BJ (cell line): ENCODE measurements around the gene TMC4. TPM values are rescaled to one million over a fixed set of nuclear protein-coding genes. Genes with fewer than 3 reads are reported as not detected.
A peak's percentile ranks its signal among the peaks of the same experiment; 100 is the strongest.
"Not testable (repeated sequence)": the region's sequence is repeated elsewhere in the genome, so short reads cannot be mapped to it uniquely, and the experiment has no call there.

Source experiments
- CTCF ChIA-PET: fragments of 350-600 bp; formaldehyde crosslinking; extraction: SDS; loops from one replicate; lab custom pipeline; 2021; ENCODE audit warnings: antibody characterized with exemption, inconsistent platforms; lab: Yijun Ruan, JAX
- POLR2A ChIA-PET: fragments of 300-600 bp; sonication (Branson Sonifier 250); formaldehyde crosslinking; extraction: SDS; loops from one replicate; lab custom pipeline; 2021; ENCODE audit warnings: antibody characterized with exemption; lab: Charles Lee
- DNase-seq: peaks from one replicate; pipeline ENCODE4 v3.0.0-alpha.2; 2011; ENCODE audit warnings: low read depth
- H3K27me3 ChIP-seq: 2 replicates; pipeline ENCODE4 v1.6.0; 2011; ENCODE audit warnings: low read length; ENCODE audit not compliant: control insufficient read depth, insufficient read depth
- H3K36me3 ChIP-seq: 2 replicates; pipeline ENCODE4 v1.5.1; 2011; ENCODE audit warnings: low read length; ENCODE audit not compliant: control insufficient read depth, insufficient read depth
- H3K4me3 ChIP-seq: 2 replicates; pipeline ENCODE4 v1.5.1; 2011; ENCODE audit warnings: low read depth, mild to moderate bottlenecking, control low read depth, low read length
- polyA plus RNA-seq: library from polyadenylated mRNA; depleted of rRNA; stranded (reverse); fragments of >200 nt; gene quantifications from 2 replicates; pipeline ENCODE4 v1.2.3, GENCODE V29; 2011
- TF ChIP-seq, protein P1 (sequence below): IDR thresholded peaks from 2 replicates; pipeline ENCODE4 v1.5.1; 2011; ENCODE audit warnings: low read depth, mild to moderate bottlenecking, control low read depth, inconsistent platforms, low read length, moderate library complexity; ENCODE audit not compliant: insufficient read depth

The TMC4 gene
- polyA plus RNA-seq, 1 experiment: 0.55 TPM

DNA sequence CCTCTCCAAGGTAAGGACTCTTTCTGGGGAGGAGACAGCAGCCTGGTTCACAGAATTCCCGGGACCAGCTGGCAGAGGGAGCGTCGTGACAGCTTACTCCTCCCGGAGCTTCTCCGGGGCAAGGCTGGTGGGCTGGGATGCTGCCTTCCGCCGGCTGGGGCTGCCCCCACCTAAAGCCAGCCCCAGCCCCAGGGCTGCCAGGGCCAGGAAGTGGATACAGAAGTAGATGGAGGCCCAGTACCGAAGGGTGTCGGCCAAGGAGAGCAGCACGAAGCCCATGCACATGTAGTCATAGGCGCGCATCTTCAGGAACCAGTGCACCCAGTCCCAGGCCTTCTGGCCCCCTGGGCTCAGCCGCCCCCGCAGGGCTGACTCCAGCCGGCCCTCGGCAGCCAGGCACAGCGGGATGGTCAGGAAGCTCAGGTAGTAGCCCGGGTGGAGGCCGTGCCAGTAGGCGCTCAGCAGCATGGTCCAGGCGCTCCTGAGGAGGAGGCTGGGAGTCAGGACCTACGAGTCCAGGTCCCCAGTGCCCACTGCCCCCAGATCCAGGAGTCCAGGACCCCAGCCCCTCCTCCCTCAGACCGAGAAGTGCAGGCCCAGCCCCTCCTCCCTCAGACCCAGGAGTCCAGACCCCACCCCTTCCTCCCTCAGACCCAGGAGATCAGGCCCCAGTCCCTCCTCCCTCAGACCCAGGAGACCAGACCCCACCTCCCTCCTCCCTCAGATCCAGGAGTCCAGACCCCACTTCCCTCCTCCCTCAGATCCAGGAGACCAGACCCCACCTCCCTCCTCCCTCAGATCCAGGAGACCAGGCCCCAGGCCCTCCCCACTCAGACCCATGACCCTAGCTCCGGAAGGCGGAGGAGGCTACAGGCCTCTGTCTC, 1.2 kb upstream of the TMC4 start:
- DNase-seq: no peak
- TF ChIP-seq, protein P1, sequence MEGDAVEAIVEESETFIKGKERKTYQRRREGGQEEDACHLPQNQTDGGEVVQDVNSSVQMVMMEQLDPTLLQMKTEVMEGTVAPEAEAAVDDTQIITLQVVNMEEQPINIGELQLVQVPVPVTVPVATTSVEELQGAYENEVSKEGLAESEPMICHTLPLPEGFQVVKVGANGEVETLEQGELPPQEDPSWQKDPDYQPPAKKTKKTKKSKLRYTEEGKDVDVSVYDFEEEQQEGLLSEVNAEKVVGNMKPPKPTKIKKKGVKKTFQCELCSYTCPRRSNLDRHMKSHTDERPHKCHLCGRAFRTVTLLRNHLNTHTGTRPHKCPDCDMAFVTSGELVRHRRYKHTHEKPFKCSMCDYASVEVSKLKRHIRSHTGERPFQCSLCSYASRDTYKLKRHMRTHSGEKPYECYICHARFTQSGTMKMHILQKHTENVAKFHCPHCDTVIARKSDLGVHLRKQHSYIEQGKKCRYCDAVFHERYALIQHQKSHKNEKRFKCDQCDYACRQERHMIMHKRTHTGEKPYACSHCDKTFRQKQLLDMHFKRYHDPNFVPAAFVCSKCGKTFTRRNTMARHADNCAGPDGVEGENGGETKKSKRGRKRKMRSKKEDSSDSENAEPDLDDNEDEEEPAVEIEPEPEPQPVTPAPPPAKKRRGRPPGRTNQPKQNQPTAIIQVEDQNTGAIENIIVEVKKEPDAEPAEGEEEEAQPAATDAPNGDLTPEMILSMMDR: no peak
- Histone ChIP-seq H3K36me3 (peaks cover 16% of the 10 kb centered on the region), H3K4me3 (no peak overlapping the region), H3K27me3 (no peaks in the 10 kb centered on the region)
- POLR2A ChIA-PET: no interaction called here
- CTCF ChIA-PET: interaction anchor here (0.8 to 2.2 kb wide), 2 partner anchors 14 to 15 kb away, joined by 3 to 7 read pairs; partner anchors contain the start of genes LENG1 and MBOAT7

DNA sequence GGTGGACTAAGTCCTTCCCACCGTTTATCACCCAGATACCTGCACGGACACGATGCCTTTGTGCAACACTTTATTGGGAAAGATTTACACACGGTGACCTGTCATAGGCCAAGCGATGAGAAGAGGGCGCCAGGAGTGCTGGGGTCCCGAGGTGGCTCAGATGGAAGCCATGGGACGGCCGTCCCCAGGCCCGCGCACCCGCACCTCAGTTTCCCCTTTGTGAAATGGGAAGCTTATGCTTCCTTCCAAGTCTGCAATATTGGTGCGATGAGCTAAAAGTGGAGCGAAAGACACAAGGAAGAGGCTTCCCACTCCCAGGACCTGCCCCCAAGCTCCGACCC, 369 bp upstream of the TMC4 start:
- no peak for DNase-seq
- Histone ChIP-seq H3K36me3 (peaks cover 9% of the 10 kb centered on the region), H3K4me3 (no peak overlapping the region), H3K27me3 (no peaks in the 10 kb centered on the region)
- TF ChIP-seq, protein P1: no peak
- CTCF ChIA-PET: interaction anchor here (0.8 to 2.2 kb wide), 2 partner anchors 14 to 16 kb away, joined by 3 to 7 read pairs; partner anchors contain the start of genes LENG1 and MBOAT7
- POLR2A ChIA-PET: interaction anchor here (0.6 kb wide), 1 partner anchor 260 kb away, joined by 7 read pairs; no protein-coding TSS in a partner anchor

DNA sequence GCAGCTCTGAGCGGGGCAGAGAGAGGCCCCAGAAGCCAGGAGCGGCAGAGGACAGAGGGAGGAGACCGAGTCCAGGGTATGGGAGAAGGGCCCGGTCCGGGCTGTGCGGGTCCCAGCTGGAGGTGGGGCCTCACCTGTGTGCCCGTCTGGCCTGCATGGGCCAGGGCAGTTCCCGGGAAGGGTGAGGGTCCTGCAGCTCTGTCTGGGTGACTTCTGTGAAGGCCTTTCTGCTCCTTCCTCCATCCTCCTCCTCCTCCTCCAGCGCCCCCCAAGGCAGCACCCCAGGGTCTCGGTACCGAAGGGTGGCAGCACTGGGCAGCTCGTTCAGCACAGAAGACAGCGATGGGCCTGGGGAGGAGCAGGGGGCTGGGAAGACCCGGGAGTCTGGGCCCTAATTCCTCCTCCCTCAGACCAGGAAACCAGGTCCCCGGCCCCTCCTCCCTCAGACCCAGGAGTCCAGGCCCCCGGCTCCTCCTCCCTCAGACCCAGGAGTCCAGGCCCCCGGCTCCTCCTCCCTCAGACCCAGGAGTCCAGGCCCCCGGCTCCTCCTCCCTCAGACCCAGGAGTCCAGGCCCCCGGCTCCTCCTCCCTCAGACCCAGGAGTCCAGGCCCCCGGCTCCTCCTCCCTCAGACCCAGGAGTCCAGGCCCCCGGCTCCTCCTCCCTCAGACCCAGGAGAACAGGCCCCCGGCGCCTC, 1.1 kb downstream of the TMC4 start:
- POLR2A ChIA-PET, H3K36me3 ChIP-seq, H3K4me3 ChIP-seq, DNase-seq, H3K27me3 ChIP-seq: not testable (repeated sequence)
- CTCF ChIA-PET: interaction anchor here (1.0 to 2.4 kb wide), 3 partner anchors 10 to 17 kb away, joined by 4 to 9 read pairs (median 7); partner anchors contain the start of genes LENG1 and MBOAT7

DNA sequence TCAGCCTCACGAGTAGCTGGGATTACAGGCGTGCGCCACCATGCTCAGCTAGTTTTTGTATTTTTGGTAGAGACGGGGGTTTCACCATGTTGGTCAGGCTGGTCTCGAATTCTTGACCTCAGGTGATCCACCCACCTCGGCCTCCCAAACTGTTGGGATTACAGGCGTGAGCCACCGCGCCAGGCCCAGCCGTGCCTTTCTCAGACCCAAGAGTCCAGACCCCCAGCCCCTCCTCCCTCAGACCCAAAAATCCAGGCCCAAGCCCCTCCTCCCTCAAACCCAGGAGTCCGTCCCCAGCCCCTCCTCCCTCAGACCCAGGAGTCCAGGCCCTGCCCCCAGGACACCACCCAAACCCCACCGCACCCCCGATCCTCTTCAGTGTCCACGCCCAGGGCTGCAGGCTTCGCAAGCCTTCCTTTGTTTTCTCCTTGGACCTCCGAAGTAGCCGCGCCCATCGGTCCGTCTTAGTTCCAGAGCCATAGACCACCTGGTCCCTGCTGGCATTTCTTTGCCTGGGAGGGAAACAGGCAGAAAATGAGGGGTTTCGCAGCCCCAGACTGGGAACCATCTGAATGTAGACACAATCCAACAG, 3.7 kb downstream of the TMC4 start:
- no peak for DNase-seq
- H3K4me3 ChIP-seq: no peak overlapping the region
- CTCF ChIA-PET: interaction anchor here (0.6 to 2.4 kb wide), 16 partner anchors 8 to 222 kb away, joined by 3 to 11 read pairs (median 4); partner anchors contain the start of genes LENG1, MBOAT7 and TSEN34
- H3K36me3 ChIP-seq: no peaks in the 10 kb centered on the region; the same call in none of the 2 replicates
- TF ChIP-seq, protein P1: no peak
- no peaks in the 10 kb centered on the region for H3K27me3 ChIP-seq
- POLR2A ChIA-PET: no interaction called here

DNA sequence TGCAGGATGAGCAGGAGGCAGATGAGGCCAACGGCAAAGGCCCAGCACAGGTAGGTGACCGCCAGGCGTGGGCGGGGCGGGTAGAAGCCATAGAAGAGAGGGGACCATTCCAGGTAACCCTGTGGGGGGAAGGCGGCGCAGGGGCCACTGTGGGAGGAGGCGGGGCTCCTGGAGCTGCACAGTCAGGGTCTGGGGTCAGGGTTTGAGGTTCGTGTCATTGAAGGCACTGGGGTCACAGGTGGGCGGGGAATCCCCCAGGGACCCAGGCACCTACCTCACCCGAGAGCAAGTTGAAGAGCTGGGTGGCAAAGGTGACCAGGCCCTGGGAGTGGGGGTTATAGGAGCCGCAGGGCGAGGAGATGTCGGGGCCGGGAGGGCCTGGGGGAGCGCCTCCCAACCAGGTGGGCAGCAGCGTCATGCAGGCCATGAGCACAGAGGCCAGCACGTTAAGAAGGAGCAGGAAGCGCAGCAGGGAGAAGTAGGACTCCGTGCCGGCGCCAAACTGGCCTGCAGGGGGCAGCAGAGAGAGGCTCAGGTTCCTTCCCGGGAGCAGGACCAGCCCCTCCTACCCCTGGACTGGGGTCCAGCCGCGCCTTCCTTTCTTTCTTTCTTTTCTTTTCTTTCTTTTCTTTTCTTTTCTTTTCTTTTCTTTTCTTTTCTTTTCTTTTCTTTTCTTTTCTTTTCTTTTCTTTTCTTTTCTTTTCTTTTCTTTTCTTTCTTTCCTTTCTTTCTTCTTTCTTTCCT, 4.6 kb downstream of the TMC4 start:
- ChIA-PET CTCF (interaction anchor here (0.6 to 2.2 kb wide), 15 partner anchors 9 to 223 kb away, joined by 3 to 12 read pairs (median 5); partner anchors contain the start of genes LENG1, MBOAT7 and TSEN34), POLR2A (no interaction called here)
- TF ChIP-seq, protein P1: peak; percentile 91
- Histone ChIP-seq H3K36me3 (no peaks in the 10 kb centered on the region), H3K4me3 (no peak overlapping the region), H3K27me3 (no peaks in the 10 kb centered on the region)
- DNase-seq: no peak
